Measurements from ENCODE around the gene ITPK1.
A peak's percentile ranks its signal among the peaks of the same experiment; 100 is the strongest.

Gene ITPK1

GRCh38 chr14:92968291-92969020, 147.3 kb downstream of the ITPK1 start:
- H3K4me1 Mint-ChIP-seq (ENCODE audit: low read depth) = peaks cover 18% of the 10 kb centered on the region

GRCh38 chr14:92967346-92967926, 148.3 kb downstream of the ITPK1 start:
- Mint-ChIP-seq H3K9me3 (peaks cover 4% of the 10 kb centered on the region), H3K27ac (no peak overlapping the region), H3K4me3 (no peak overlapping the region), H3K36me3 (ENCODE audit: low read depth) (peaks cover 8% of the 10 kb centered on the region), H3K4me1 (ENCODE audit: low read depth) (peaks cover 17% of the 10 kb centered on the region), H3K27me3 (no peaks in the 10 kb centered on the region)
- no peak for DNase-seq

More at GRCh38 chr14:92968291-92969020, 147.3 kb downstream of the ITPK1 start:
- Mint-ChIP-seq H3K27me3 (no peaks in the 10 kb centered on the region), H3K36me3 (ENCODE audit: low read depth) (peaks cover 15% of the 10 kb centered on the region), H3K9me3 (peaks cover 4% of the 10 kb centered on the region), H3K4me3 (no peak overlapping the region), H3K27ac (no peak overlapping the region)
- DNase-seq = no peak

- H3K36me3 Mint-ChIP-seq (ENCODE audit: low read depth) = peaks cover 19% of the 10 kb centered on the region
- H3K27me3 Mint-ChIP-seq = no peaks in the 10 kb centered on the region
- H3K9me3 Mint-ChIP-seq = peaks cover 4% of the 10 kb centered on the region
- H3K4me1 Mint-ChIP-seq (ENCODE audit: low read depth) = peaks cover 14% of the 10 kb centered on the region
- no peak overlapping the region for H3K4me3 Mint-ChIP-seq
- no peak for DNase-seq
- peak overlapping the region; percentile 35 for H3K27ac Mint-ChIP-seq
Observed at GRCh38 chr14:92965281-92965680, 150.4 kb downstream of the ITPK1 start.

- H3K36me3 Mint-ChIP-seq (ENCODE audit: low read depth) = peaks cover 20% of the 10 kb centered on the region
- no peak for DNase-seq
- peaks cover 4% of the 10 kb centered on the region for H3K9me3 Mint-ChIP-seq
- peaks cover 14% of the 10 kb centered on the region for H3K4me1 Mint-ChIP-seq (ENCODE audit: low read depth)
- H3K27ac Mint-ChIP-seq = peak overlapping the region; percentile 61
- no peak overlapping the region for H3K4me3 Mint-ChIP-seq
- H3K27me3 Mint-ChIP-seq = no peaks in the 10 kb centered on the region
Observed at GRCh38 chr14:92964124-92965109, 151.3 kb downstream of the ITPK1 start.

GRCh38 chr14:92963301-92964123, 152.2 kb downstream of the ITPK1 start:
- DNase-seq = no peak
- H3K4me3 Mint-ChIP-seq = no peak overlapping the region
- peaks cover 14% of the 10 kb centered on the region for H3K4me1 Mint-ChIP-seq (ENCODE audit: low read depth)
- peaks cover 4% of the 10 kb centered on the region for H3K9me3 Mint-ChIP-seq
- H3K27ac Mint-ChIP-seq = peak overlapping the region; percentile 56
- no peaks in the 10 kb centered on the region for H3K27me3 Mint-ChIP-seq
- peaks cover 22% of the 10 kb centered on the region for H3K36me3 Mint-ChIP-seq (ENCODE audit: low read depth)

GRCh38 chr14:92962831-92963095, 153.0 kb downstream of the ITPK1 start:
- Mint-ChIP-seq H3K9me3 (peaks cover 4% of the 10 kb centered on the region), H3K27ac (no peak overlapping the region), H3K4me1 (ENCODE audit: low read depth) (peaks cover 14% of the 10 kb centered on the region), H3K4me3 (no peak overlapping the region), H3K36me3 (ENCODE audit: low read depth) (peaks cover 29% of the 10 kb centered on the region), H3K27me3 (no peaks in the 10 kb centered on the region)
- no peak for DNase-seq

GRCh38 chr14:92962031-92962830, 153.5 kb downstream of the ITPK1 start:
- H3K27me3 Mint-ChIP-seq = no peaks in the 10 kb centered on the region
- no peak for DNase-seq
- H3K4me1 Mint-ChIP-seq (ENCODE audit: low read depth) = peaks cover 10% of the 10 kb centered on the region
- peaks cover 31% of the 10 kb centered on the region for H3K36me3 Mint-ChIP-seq (ENCODE audit: low read depth)
- H3K4me3 Mint-ChIP-seq = no peak overlapping the region
- peak overlapping the region; percentile 18 for H3K27ac Mint-ChIP-seq
- H3K9me3 Mint-ChIP-seq = no peaks in the 10 kb centered on the region

DNA sequence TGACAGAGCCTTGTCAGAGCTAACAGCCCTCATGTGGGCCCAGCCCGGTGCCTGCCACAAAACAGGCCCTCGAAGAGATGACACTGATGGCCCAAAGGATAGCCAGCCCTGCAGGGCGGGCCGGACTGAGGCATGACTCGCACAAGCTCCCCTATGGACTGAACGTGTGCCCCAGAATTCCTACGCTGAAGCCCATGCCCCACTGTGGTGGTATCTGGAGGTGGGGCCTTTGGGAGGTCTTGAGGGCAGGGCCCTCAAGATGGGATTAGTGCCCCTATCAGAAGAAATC, 154.2 kb downstream of the ITPK1 start:
- DNase-seq = no peak
- no peaks in the 10 kb centered on the region for H3K27me3 Mint-ChIP-seq
- peaks cover 3% of the 10 kb centered on the region for H3K4me1 Mint-ChIP-seq (ENCODE audit: low read depth)
- H3K9me3 Mint-ChIP-seq = no peaks in the 10 kb centered on the region
- peaks cover 36% of the 10 kb centered on the region for H3K36me3 Mint-ChIP-seq (ENCODE audit: low read depth)
- H3K27ac Mint-ChIP-seq = no peak overlapping the region
- H3K4me3 Mint-ChIP-seq = no peak overlapping the region

- peaks cover 1% of the 10 kb centered on the region for H3K4me1 Mint-ChIP-seq (ENCODE audit: low read depth)
- H3K27ac Mint-ChIP-seq = no peak overlapping the region
- no peaks in the 10 kb centered on the region for H3K9me3 Mint-ChIP-seq
- H3K36me3 Mint-ChIP-seq (ENCODE audit: low read depth) = peaks cover 39% of the 10 kb centered on the region
- no peak overlapping the region for H3K4me3 Mint-ChIP-seq
- no peaks in the 10 kb centered on the region for H3K27me3 Mint-ChIP-seq
- DNase-seq = no peak
Observed at GRCh38 chr14:92960706-92961566, 154.8 kb downstream of the ITPK1 start.

- H3K36me3 Mint-ChIP-seq (ENCODE audit: low read depth) = peaks cover 41% of the 10 kb centered on the region
- H3K9me3 Mint-ChIP-seq = no peaks in the 10 kb centered on the region
- no peaks in the 10 kb centered on the region for H3K4me1 Mint-ChIP-seq (ENCODE audit: low read depth)
- H3K27me3 Mint-ChIP-seq = no peaks in the 10 kb centered on the region
- no peak overlapping the region for H3K4me3 Mint-ChIP-seq
- no peak overlapping the region for H3K27ac Mint-ChIP-seq
- no peak for DNase-seq
Observed at GRCh38 chr14:92959761-92960680, 155.7 kb downstream of the ITPK1 start.

GRCh38 chr14:92959189-92959531, 156.6 kb downstream of the ITPK1 start:
- no peak overlapping the region for H3K27ac Mint-ChIP-seq
- DNase-seq = no peak

DNA sequence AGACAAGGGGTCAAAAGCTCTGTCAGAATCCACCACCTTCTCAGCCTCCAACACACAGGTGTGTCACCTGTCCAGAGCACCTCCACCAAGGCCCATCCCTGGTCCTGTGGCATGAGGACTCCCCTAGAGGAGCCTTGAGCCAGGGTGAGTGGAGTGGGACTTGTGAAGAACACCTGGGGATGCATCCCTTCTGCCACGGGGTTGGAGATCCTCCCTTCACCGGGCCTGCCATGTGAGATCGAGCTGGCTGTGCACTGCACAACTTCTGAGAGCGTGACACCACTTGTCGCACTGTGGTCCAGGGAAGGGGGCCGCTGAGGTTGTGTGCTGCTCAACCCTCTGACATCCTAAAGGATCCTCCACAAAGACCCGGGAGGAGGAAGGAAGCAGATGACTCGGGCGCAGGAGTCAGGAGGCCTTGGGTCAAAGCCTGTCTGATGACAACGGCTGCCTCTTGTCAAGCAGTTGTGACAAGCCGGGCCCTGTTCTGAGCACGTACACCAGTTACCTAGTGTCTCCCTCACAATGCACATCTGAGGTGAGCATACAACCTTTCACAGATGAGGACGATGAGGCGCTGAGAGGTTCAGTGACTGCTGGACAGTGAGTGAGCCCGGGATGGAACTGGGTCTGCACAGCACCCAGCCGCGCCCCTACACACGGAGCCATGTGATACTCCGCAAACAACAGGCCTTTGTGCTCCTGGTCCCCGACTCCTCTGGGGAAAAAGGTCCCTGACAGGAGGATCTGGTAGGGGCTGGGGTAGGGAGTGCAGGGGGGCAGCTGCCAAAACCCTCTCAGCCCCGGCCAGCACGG, 157.1 kb downstream of the ITPK1 start:
- no peaks in the 10 kb centered on the region for H3K9me3 Mint-ChIP-seq
- DNase-seq = no peak
- no peaks in the 10 kb centered on the region for H3K4me1 Mint-ChIP-seq (ENCODE audit: low read depth)
- no peak overlapping the region for H3K4me3 Mint-ChIP-seq
- no peak overlapping the region for H3K27ac Mint-ChIP-seq
- H3K27me3 Mint-ChIP-seq = no peaks in the 10 kb centered on the region
- peaks cover 48% of the 10 kb centered on the region for H3K36me3 Mint-ChIP-seq (ENCODE audit: low read depth)

More at GRCh38 chr14:92959189-92959531, 156.6 kb downstream of the ITPK1 start:
- Mint-ChIP-seq H3K9me3 (no peaks in the 10 kb centered on the region), H3K4me1 (ENCODE audit: low read depth) (no peaks in the 10 kb centered on the region), H3K4me3 (no peak overlapping the region), H3K36me3 (ENCODE audit: low read depth) (peaks cover 46% of the 10 kb centered on the region), H3K27me3 (no peaks in the 10 kb centered on the region)

Data from activated T-cell treated with anti-CD3 and anti-CD28 coated beads, Interleukin-2, amount 50 U/mL, for 24 hours (primary cell).